ENCODE measurements around the gene SPDYE2. TPM values are rescaled to one million over a fixed set of nuclear protein-coding genes. Genes with fewer than 3 reads are reported as not detected.
"Not testable (repeated sequence)": the region's sequence is repeated elsewhere in the genome, so short reads cannot be mapped to it uniquely, and the experiment has no call there.

Gene SPDYE2
- total and polyA plus RNA-seq, 11 donors = 0.15 to 0.24 TPM; not detected in 9

DNA sequence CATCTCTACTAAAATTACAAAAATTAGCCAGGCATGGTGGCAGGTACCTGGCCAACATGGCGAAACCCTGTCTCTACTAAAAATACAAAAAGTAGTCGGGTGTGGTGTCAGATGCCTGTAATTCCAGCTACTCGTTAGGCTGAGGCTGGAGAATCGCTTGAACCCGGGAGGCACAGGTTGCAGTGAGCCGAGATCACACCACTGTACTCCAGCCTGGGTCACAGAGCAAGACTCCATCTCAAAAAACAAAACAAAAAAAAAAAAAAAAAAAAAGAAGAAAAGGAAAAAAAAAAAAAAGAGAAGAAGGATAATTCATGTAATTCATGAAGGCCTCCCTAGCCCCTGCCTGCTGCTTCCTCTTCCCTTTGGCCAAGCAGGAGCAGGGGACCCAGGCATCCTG, 10.4 kb upstream of the SPDYE2 start:
- 92 to 96% (median 93%) methylated on average over 3 to 6 of the region's 6 CpGs for WGBS, 4 donors
- DNase-seq = peak in 1 of 5 donors; percentile 28
- H3K4me1 ChIP-seq; H3K27me3 ChIP-seq; H3K27ac ChIP-seq; H3K9me3 ChIP-seq; H3K36me3 ChIP-seq; intact Hi-C loops (cut with DNase I); ATAC-seq; H3K4me3 ChIP-seq: not testable (repeated sequence)

DNA sequence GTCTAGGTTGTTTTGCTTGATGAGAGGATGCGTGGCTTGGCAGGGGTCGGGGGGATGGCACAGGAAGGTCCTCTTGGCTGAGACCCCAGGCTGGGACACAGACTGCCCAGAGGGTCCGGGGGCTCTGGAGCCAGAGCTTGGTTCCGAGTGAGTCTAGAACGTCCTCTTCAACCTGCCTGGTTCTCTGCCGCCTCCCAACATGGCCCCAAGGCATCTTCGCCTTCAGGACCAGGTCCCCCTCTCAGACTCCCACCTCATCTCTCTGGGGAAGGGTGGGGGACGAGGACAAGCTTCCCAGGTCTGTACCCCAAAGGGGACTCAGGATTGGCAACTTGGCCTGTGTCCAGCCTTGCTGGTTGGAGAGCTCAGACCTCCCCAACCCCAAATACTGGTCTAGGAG, 8.9 kb upstream of the SPDYE2 start:
- WGBS, 4 donors = 98 to 100% methylated on average over 4 of the region's 8 CpGs; no CpG with 5 or more reads in 2 of the 4 donors
- ATAC-seq = peak in 1 of 4 donors; percentile 3
- H3K4me3 ChIP-seq; H3K4me1 ChIP-seq; intact Hi-C loops (cut with DNase I); H3K27ac ChIP-seq; H3K27me3 ChIP-seq; H3K36me3 ChIP-seq; H3K9me3 ChIP-seq: not testable (repeated sequence)
- DNase-seq = peak in 1 of 5 donors; percentile 33

GRCh38 chr7:102542771-102543170, 8.3 kb upstream of the SPDYE2 start:
- 87 to 98% (median 94%) methylated on average over 6 to 7 of the region's 11 CpGs for WGBS, 4 donors
- peak in 1 of 5 donors; percentile 20 for DNase-seq
- H3K27ac ChIP-seq; H3K27me3 ChIP-seq; H3K9me3 ChIP-seq; intact Hi-C loops (cut with DNase I); H3K36me3 ChIP-seq; ATAC-seq; H3K4me3 ChIP-seq; H3K4me1 ChIP-seq: not testable (repeated sequence)

DNA sequence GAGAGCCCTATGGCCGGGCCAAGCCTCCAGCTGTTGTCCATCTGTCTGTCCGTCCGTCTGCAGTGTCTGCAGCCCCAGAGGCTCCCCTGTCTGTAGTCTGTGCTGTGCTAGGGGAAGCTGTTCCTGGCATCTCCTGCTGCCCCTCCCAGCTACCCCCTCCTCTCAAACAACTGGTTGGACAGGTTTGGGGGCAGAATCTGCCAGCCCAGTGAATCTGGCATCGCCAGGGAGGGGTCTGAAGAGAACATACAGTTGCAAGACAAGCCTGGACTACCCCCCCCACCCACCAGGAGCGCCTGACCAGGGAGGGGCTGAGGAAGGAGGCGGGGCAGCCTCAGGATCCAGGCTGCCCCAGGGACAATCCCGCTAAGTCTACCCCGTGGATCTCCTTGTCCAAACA, 7.4 kb upstream of the SPDYE2 start, which contains the start of gene UPK3BL2:
UPK3BL2 (minus strand) TSS at position 101 of the 400 bp plus-strand sequence; CDS start at position 41, 60 bp downstream.
- intact Hi-C loops (cut with DNase I); H3K27me3 ChIP-seq; DNase-seq; H3K36me3 ChIP-seq; H3K4me3 ChIP-seq; H3K9me3 ChIP-seq; H3K4me1 ChIP-seq; H3K27ac ChIP-seq: not testable (repeated sequence)
- peak in 3 of 4 donors; percentile 28 to 41 (median 32) for ATAC-seq
- WGBS, 4 donors = no CpG with 5 or more reads among the region's 8 CpGs

DNA sequence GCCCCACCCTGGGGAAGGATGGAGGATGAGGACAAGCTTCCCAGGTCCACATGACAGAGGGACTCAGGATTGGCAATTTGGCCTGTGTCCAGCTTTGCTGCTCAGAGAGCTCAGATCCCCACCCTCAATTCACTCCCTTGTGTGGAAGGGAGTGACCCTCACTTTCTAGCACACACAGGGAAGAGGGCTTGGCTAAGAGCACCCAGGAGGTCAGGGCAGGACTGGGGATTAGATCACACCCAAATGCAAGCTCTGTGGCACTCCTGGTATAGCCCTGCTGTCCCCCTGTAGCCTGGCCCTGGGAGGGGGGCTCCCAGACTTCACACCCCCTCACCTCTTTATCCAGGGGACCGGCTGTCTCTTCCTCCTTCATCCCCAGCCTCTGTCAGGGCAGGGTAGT, 6.7 kb upstream of the SPDYE2 start:
- H3K9me3 ChIP-seq; H3K27ac ChIP-seq; DNase-seq; H3K4me1 ChIP-seq; intact Hi-C loops (cut with DNase I); H3K36me3 ChIP-seq; H3K27me3 ChIP-seq; H3K4me3 ChIP-seq: not testable (repeated sequence)
- ATAC-seq = peak in 2 of 4 donors; percentile 15 to 18
- WGBS, 4 donors = no CpG with 5 or more reads among the region's 1 CpG

GRCh38 chr7:102545288-102545687, 5.7 kb upstream of the SPDYE2 start:
- ATAC-seq; H3K4me3 ChIP-seq; H3K27me3 ChIP-seq; intact Hi-C loops (cut with DNase I); H3K36me3 ChIP-seq; H3K4me1 ChIP-seq; H3K9me3 ChIP-seq; H3K27ac ChIP-seq: not testable (repeated sequence)
- peak in 1 of 5 donors; percentile 3 for DNase-seq
- WGBS, 4 donors = 95 to 98% (median 97%) methylated on average over 7 to 8 of the region's 12 CpGs; no CpG with 5 or more reads in 1 of the 4 donors

DNA sequence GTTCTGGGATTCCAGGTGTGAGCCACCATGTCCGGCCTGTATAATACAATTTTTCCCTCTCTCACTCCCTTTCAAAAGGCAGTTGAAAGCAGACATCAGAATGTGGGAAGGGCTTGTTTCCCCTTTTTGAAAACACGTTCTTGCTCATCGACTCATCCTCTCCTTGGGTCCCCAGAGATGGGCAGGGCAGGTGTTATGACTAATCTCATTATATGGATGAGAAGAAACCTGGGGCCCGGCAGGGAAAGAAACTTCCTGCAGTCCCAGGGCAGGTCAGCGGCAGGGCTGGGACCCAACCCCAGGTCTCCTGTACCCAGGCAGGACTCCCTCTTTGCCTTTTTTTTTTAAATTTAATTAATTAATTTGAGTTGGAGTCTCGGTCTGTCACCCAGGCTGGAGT, 4.7 kb upstream of the SPDYE2 start:
- DNase-seq; H3K36me3 ChIP-seq; H3K4me1 ChIP-seq; H3K27me3 ChIP-seq; H3K27ac ChIP-seq; H3K9me3 ChIP-seq; intact Hi-C loops (cut with DNase I); ATAC-seq; H3K4me3 ChIP-seq: not testable (repeated sequence)
- 88 to 91% methylated on average over 1 to 2 of the region's 6 CpGs; no CpG with 5 or more reads in 2 of the 4 donors for WGBS, 4 donors

- H3K4me1 ChIP-seq; ATAC-seq; H3K27me3 ChIP-seq; H3K9me3 ChIP-seq; intact Hi-C loops (cut with DNase I); H3K27ac ChIP-seq; H3K4me3 ChIP-seq: not testable (repeated sequence)
- peak in 3 of 5 donors; percentile 11 to 53 (median 21) for DNase-seq
- WGBS, 4 donors = 75 to 95% (median 93%) methylated on average over 4 to 5 of the region's 11 CpGs; no CpG with 5 or more reads in 1 of the 4 donors
- peaks cover 0 to 15% (median 0%) of the 10 kb centered on the region in 9 donors for H3K36me3 ChIP-seq
Observed at GRCh38 chr7:102568620-102569019, 17.6 kb downstream of the SPDYE2 start.
